Measurements from ENCODE around the gene JMJD7. TPM values are rescaled to one million over a fixed set of nuclear protein-coding genes. Genes with fewer than 3 reads are reported as not detected.

Gene JMJD7
- polyA plus RNA-seq, 2 of the 4 experiments (the other 2 are of a cell fraction), result 3.4 to 3.8 TPM

- DNase-seq (ENCODE audit: low read depth in 1 of 2, low spot score in 1 of 2) (no peak), ATAC-seq (no peak), FAIRE-seq (no peak)
- H3K4me3 ChIP-seq, result no peak overlapping the region
- no peak overlapping the region for H3K4me2 ChIP-seq
- TF ChIP-seq KDM1A (IDR thresholded peaks at IDR 0.05; ENCODE audit: low read depth) (no peak), POLR2A (IDR thresholded peaks at IDR 0.05; ENCODE audit: low read length) (no peak), ATOH8 (CRISPR knock-in tag; IDR thresholded peaks at IDR 0.05; ENCODE audit: low read depth) (no peak), RFX5 (IDR thresholded peaks at IDR 0.05) (no peak), E2F6 (IDR thresholded peaks at IDR 0.05; ENCODE audit: borderline replicate concordance, low read depth) (no peak), RNF2 (IDR thresholded peaks at IDR 0.05; ENCODE audit: borderline replicate concordance, low read depth) (no peak), GATA3 (IDR thresholded peaks at IDR 0.05; ENCODE audit: borderline replicate concordance) (no peak), RARB (CRISPR knock-in tag; IDR thresholded peaks at IDR 0.05) (no peak), NPAS2 (CRISPR knock-in tag; IDR thresholded peaks at IDR 0.05; ENCODE audit: borderline replicate concordance) (no peak), RAD21 (conservative IDR thresholded peaks at IDR 0.05 in 1 of 2, IDR thresholded peaks at IDR 0.05 in 1 of 2) (no peak), CBX8 (IDR thresholded peaks at IDR 0.05) (no peak), HES2 (IDR thresholded peaks at IDR 0.05) (no peak), FOXS1 (CRISPR knock-in tag; IDR thresholded peaks at IDR 0.05) (no peak), CTCF (IDR thresholded peaks at IDR 0.05) (no peak), NFE2L2 (conservative IDR thresholded peaks at IDR 0.05; ENCODE audit: low read length) (no peak), SREBF2 (IDR thresholded peaks at IDR 0.05) (no peak), CBX2 (IDR thresholded peaks at IDR 0.05; ENCODE audit: borderline replicate concordance, low read depth) (no peak), USF2 (IDR thresholded peaks at IDR 0.05) (no peak)
- WGBS (ENCODE audit: missing lambda C conversion rate), result 90% methylated on average over 3 of the region's 3 CpGs
- H3K9me3 ChIP-seq, result no peaks in the 10 kb centered on the region
- no peaks in the 10 kb centered on the region for H3K4me1 ChIP-seq
- ChIA-PET POLR2A (no interaction called here), CTCF (interaction anchor here (0.7 to 2.0 kb wide), 5 partner anchors 16 to 340 kb away, joined by 3 to 6 read pairs (median 4); partner anchors contain the start of gene MAPKBP1)
- no peak overlapping the region for H3K27ac ChIP-seq
Observed at GRCh38 chr15:41805711-41806110, 22.2 kb upstream of the JMJD7 start.

- ATAC-seq, result peak in 1 of 2 experiments; percentile 51; a peak in 3 of 6 replicates
- no peak overlapping the region for H3K27ac ChIP-seq
Observed at GRCh38 chr15:41806291-41807181, 21.4 kb upstream of the JMJD7 start.

More at GRCh38 chr15:41806291-41807181, 21.4 kb upstream of the JMJD7 start:
- ChIA-PET POLR2A (no interaction called here), CTCF (interaction anchor here (0.7 to 2.0 kb wide), 3 partner anchors 9 to 341 kb away, joined by 3 to 6 read pairs (median 4); no protein-coding TSS in a partner anchor)
- H3K4me3 ChIP-seq, result no peak overlapping the region
- no peak overlapping the region for H3K4me2 ChIP-seq
- WGBS (ENCODE audit: missing lambda C conversion rate), result 92% methylated on average over 7 of the region's 10 CpGs
- FAIRE-seq (no peak), DNase-seq (ENCODE audit: low read depth in 1 of 2, low spot score in 1 of 2) (no peak)
- H3K9me3 ChIP-seq, result no peaks in the 10 kb centered on the region
- TF ChIP-seq ATOH8 (CRISPR knock-in tag; IDR thresholded peaks at IDR 0.05; ENCODE audit: low read depth), result no peak
- TF ChIP-seq ZC3H11A (IDR thresholded peaks at IDR 0.05), result no peak
- TF ChIP-seq POLR2AphosphoS2 (conservative IDR thresholded peaks at IDR 0.05; ENCODE audit: low read length), result no peak
- no peak for TF ChIP-seq CHD4 (IDR thresholded peaks at IDR 0.05; ENCODE audit: borderline replicate concordance)
- TF ChIP-seq ZNF302 (CRISPR knock-in tag; IDR thresholded peaks at IDR 0.05), result no peak
- TF ChIP-seq KDM5A (IDR thresholded peaks at IDR 0.05), result no peak
- TF ChIP-seq REST (IDR thresholded peaks at IDR 0.05), result no peak
- no peaks in the 10 kb centered on the region for H3K4me1 ChIP-seq
